ENCODE results near the gene SLC35F6. TPM values are rescaled to one million over a fixed set of nuclear protein-coding genes. Genes with fewer than 3 reads are reported as not detected.

SLC35F6 gene
- total RNA-seq, 2 experiments from 2014 or later, result 4.2 to 4.6 TPM

GRCh38 chr2:26754972-26755670 is 9.0 kb upstream of the SLC35F6 start:
- Mint-ChIP-seq H3K9me3 (no peaks in the 10 kb centered on the region), H3K4me3 (no peak overlapping the region), H3K4me1 (ENCODE audit: low read depth) (peaks cover 9% of the 10 kb centered on the region), H3K27me3 (no peaks in the 10 kb centered on the region), H3K27ac (no peak overlapping the region), H3K36me3 (ENCODE audit: low read depth) (no peaks in the 10 kb centered on the region)
- ATAC-seq (no peak), DNase-seq (no peak)
- POLR2A ChIA-PET, result no interaction called here
- CTCF ChIA-PET, result interaction anchor here (1.0 to 4.2 kb wide), 3 partner anchors 10 to 150 kb away, joined by 3 to 22 read pairs (median 3); no protein-coding TSS in a partner anchor
- no peak for TF ChIP-seq CTCF (IDR thresholded peaks at IDR 0.05)
- intact Hi-C loops (cut with micrococcal nuclease), result no loop called here

- H3K27me3 Mint-ChIP-seq, result no peaks in the 10 kb centered on the region
- no peaks in the 10 kb centered on the region for H3K36me3 Mint-ChIP-seq (ENCODE audit: low read depth)
- no peak for DNase-seq
- intact Hi-C loops (cut with micrococcal nuclease), result no loop called here
- no peak for ATAC-seq
- no peaks in the 10 kb centered on the region for H3K9me3 Mint-ChIP-seq
- peaks cover 9% of the 10 kb centered on the region for H3K4me1 Mint-ChIP-seq (ENCODE audit: low read depth)
- no peak overlapping the region for H3K4me3 Mint-ChIP-seq
- ChIA-PET POLR2A (no interaction called here), CTCF (interaction anchor here (4.2 kb wide), 1 partner anchor 11 kb away, joined by 22 read pairs; no protein-coding TSS in a partner anchor)
- no peak overlapping the region for H3K27ac Mint-ChIP-seq
- no peak for TF ChIP-seq CTCF (IDR thresholded peaks at IDR 0.05)
Observed at GRCh38 chr2:26756337-26756736, 7.7 kb upstream of the SLC35F6 start.

DNA sequence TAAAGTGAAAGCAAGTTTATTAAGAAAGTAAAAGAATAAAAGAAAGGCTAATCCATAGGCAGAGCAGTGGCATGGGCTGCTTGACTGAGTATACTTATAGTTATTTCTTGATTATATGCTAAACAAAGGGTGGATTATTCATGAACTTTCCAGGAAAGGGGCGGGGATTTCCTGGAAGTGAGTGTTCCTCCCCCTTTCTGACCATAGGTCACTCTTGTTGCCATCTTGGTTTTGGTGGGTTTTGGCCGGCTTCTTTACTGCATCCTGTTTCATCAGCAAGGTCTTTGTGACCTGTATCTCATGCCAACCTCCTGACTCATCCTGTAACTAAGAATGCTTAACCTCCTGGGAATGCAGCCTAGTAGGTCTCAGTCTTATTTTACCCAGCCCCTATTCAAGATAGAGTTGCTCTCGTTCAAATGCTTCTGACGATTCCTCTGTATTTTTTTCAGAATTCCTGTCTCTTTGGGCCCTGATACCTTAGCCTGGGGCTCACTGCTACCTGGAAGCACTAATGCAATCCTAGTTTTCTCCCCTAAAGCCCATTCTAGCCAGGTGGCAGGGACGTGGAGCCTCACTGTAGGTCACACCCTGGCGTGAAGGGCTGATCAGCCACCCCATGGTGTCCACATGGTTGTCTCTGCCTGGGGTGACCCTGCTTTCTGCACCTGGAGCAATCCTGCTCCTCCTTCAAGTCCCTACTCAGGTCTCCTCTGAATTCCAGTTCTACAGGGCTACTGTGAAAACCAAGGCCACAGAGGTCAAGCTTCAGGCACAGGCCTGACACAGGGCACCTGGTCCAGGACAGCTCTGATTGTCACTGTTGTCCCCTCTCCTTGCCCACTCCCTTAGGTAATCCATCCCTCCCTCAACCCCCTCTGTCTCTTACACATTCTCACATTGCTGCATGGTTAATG is 6.0 kb upstream of the SLC35F6 start:
- DNase-seq, result peak; percentile 57
- H3K36me3 Mint-ChIP-seq (ENCODE audit: low read depth), result no peaks in the 10 kb centered on the region
- intact Hi-C loops (cut with micrococcal nuclease), result no loop called here
- H3K27me3 Mint-ChIP-seq, result no peaks in the 10 kb centered on the region
- ATAC-seq, result peak; percentile 61
- POLR2A ChIA-PET, result no interaction called here
- TF ChIP-seq CTCF (IDR thresholded peaks at IDR 0.05), result no peak
- CTCF ChIA-PET, result interaction anchor here (0.9 to 1.1 kb wide), 2 partner anchors 13 to 152 kb away, joined by 4 read pairs; no protein-coding TSS in a partner anchor
- peak overlapping the region; percentile 8 for H3K27ac Mint-ChIP-seq
- H3K4me1 Mint-ChIP-seq (ENCODE audit: low read depth), result peaks cover 9% of the 10 kb centered on the region
- no peak overlapping the region for H3K4me3 Mint-ChIP-seq
- H3K9me3 Mint-ChIP-seq, result no peaks in the 10 kb centered on the region

GRCh38 chr2:26758790-26759321 is 5.2 kb upstream of the SLC35F6 start:
- no peaks in the 10 kb centered on the region for H3K36me3 Mint-ChIP-seq (ENCODE audit: low read depth)

More at GRCh38 chr2:26758790-26759321, 5.2 kb upstream of the SLC35F6 start:
- no peak for DNase-seq
- ChIA-PET CTCF (no interaction called here), POLR2A (no interaction called here)
- no peak overlapping the region for H3K4me3 Mint-ChIP-seq
- H3K4me1 Mint-ChIP-seq (ENCODE audit: low read depth), result peaks cover 11% of the 10 kb centered on the region
- no peak for ATAC-seq
- no peaks in the 10 kb centered on the region for H3K27me3 Mint-ChIP-seq
- no peak for TF ChIP-seq CTCF (IDR thresholded peaks at IDR 0.05)
- H3K9me3 Mint-ChIP-seq, result no peaks in the 10 kb centered on the region
- peak overlapping the region; percentile 8 for H3K27ac Mint-ChIP-seq
- intact Hi-C loops (cut with micrococcal nuclease), result no loop called here
